KMS-11 (cell line): ENCODE data around the gene SLC51A.

ENCODE experiments used
- H2AFZ ChIP-seq: fragments of 200-600 bp; sonication (generic); 2 replicates; pipeline ENCODE4 v1.6.1; 2016; ENCODE audit warnings: antibody characterized with exemption, mixed run types, low read depth
- H3K27ac ChIP-seq: fragments of 200-600 bp; sonication (generic); 2 replicates; pipeline ENCODE4 v1.6.1; 2016; ENCODE audit warnings: mild to moderate bottlenecking, mixed run types
- H3K27me3 ChIP-seq: fragments of 200-600 bp; sonication (generic); 2 replicates; pipeline ENCODE4 v1.6.1; 2017; ENCODE audit warnings: mild to moderate bottlenecking, low read depth, mixed run types, moderate library complexity; ENCODE audit not compliant: insufficient read depth
- H3K36me3 ChIP-seq: fragments of 200-600 bp; sonication (generic); 2 replicates; pipeline ENCODE4 v1.6.1; 2017; ENCODE audit warnings: mild to moderate bottlenecking, mixed run types; ENCODE audit not compliant: insufficient read depth
- H3K4me1 ChIP-seq: fragments of 200-600 bp; sonication (generic); 2 replicates; pipeline ENCODE4 v1.6.1; 2016; ENCODE audit warnings: mild to moderate bottlenecking, low read depth, mixed run types; ENCODE audit not compliant: poor library complexity, severe bottlenecking
- H3K4me2 ChIP-seq: fragments of 200-600 bp; sonication (generic); 2 replicates; pipeline ENCODE4 v1.7.0; 2016; ENCODE audit warnings: mild to moderate bottlenecking, mixed run types
- H3K4me3 ChIP-seq: fragments of 200-600 bp; sonication (generic); IDR thresholded peaks from 2 replicates; pipeline ENCODE4 v1.6.1; 2017; ENCODE audit warnings: low read depth, low read length, mixed read lengths; ENCODE audit not compliant: insufficient read depth
- H3K79me2 ChIP-seq: fragments of 200-600 bp; sonication (generic); 2 replicates; pipeline ENCODE4 v1.6.1; 2016; ENCODE audit warnings: low read depth, mixed run types; ENCODE audit not compliant: insufficient read depth
- H3K9ac ChIP-seq: fragments of 200-600 bp; sonication (generic); 2 replicates; pipeline ENCODE4 v1.6.1; 2016; ENCODE audit warnings: mild to moderate bottlenecking, mixed run types
- H4K20me1 ChIP-seq: fragments of 200-600 bp; sonication (generic); 2 replicates; pipeline ENCODE4 v1.6.1; 2016; ENCODE audit warnings: mild to moderate bottlenecking, mixed run types; ENCODE audit not compliant: insufficient read depth
- CTCF ChIP-seq: fragments of 200-600 bp; sonication (generic); conservative IDR thresholded peaks from 2 replicates; pipeline ENCODE4 v1.6.1; 2017; ENCODE audit warnings: low read depth, mild to moderate bottlenecking, antibody characterized with exemption, low read length, moderate library complexity, mixed read lengths

The SLC51A gene

DNA sequence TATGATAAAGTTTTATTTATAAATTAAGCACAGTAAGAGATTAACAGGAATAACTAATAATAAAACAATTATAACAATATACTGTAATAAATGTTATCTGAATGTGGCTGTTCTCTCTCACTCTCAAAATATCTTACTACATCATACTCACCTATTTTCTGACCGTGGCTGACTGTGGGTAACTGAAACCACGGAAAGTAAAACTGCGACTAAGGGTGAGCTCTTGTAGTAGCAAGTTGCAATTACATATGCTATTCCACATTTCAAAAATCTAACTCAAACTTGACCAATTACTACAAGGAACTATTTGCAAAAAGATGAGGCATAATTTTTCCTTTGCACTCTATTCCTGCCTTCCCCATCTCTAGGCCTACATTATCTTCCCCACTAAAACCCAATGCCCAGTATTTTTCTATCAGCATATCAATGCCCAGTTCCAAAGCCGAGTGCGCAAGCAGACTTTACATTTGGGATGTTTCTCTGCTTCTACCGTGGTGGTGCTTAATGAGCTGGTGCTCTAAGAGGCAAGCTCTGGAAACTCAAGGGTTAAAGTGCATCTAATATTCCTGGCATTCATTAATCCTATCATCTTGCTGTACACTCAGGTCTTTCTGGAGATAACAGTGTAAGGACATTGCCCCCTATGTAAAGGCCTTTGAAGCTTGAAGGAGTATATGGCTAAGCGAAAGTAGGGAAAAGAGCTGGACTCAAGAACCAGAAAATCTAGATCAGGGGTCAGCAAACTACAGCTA, 64.5 kb downstream of the SLC51A start:
- Histone ChIP-seq H3K4me3 (no peak overlapping the region), H3K36me3 (no peaks in the 10 kb centered on the region), H4K20me1 (no peaks in the 10 kb centered on the region), H3K27ac (peak overlapping the region; percentile 19; the same call in 1 of the 2 replicates), H3K27me3 (no peaks in the 10 kb centered on the region), H3K9ac (no peak overlapping the region), H2AFZ (no peak overlapping the region), H3K4me1 (peaks cover 48% of the 10 kb centered on the region), H3K79me2 (peaks cover 70% of the 10 kb centered on the region), H3K4me2 (peak overlapping the region; percentile 39; the same call in 1 of the 2 replicates)
- no peak for TF ChIP-seq CTCF

- H3K4me1 ChIP-seq: peaks cover 48% of the 10 kb centered on the region
- H3K27ac ChIP-seq: no peak overlapping the region
- no peaks in the 10 kb centered on the region for H4K20me1 ChIP-seq
- peaks cover 70% of the 10 kb centered on the region for H3K79me2 ChIP-seq
- TF ChIP-seq CTCF: no peak
- H3K9ac ChIP-seq: no peak overlapping the region
- no peaks in the 10 kb centered on the region for H3K36me3 ChIP-seq
- H3K4me2 ChIP-seq: no peak overlapping the region
- no peak overlapping the region for H2AFZ ChIP-seq
- H3K27me3 ChIP-seq: no peaks in the 10 kb centered on the region
- H3K4me3 ChIP-seq: no peak overlapping the region
Observed at GRCh38 chr3:196281962-196282361, 65.6 kb downstream of the SLC51A start.
